Amniotic epithelial cell (primary cell): ENCODE measurements around the gene CHERP.

Experiments used
- DNase-seq: peaks from one replicate; pipeline ENCODE4 v3.0.0-alpha.2; 2010; ENCODE audit warnings: low read depth

The CHERP gene

GRCh38 chr19:16542045-16542909 is at the start of gene CHERP:
Gene CHERP, minus strand, starts transcription at chr19:16542437. Its CDS starts 59 bp downstream, at chr19:16542378.
- peak; percentile 88 for DNase-seq

- DNase-seq, result no peak
These were observed 48.9 kb upstream of the CHERP start for GRCh38 chr19:16590876-16591802.

DNA sequence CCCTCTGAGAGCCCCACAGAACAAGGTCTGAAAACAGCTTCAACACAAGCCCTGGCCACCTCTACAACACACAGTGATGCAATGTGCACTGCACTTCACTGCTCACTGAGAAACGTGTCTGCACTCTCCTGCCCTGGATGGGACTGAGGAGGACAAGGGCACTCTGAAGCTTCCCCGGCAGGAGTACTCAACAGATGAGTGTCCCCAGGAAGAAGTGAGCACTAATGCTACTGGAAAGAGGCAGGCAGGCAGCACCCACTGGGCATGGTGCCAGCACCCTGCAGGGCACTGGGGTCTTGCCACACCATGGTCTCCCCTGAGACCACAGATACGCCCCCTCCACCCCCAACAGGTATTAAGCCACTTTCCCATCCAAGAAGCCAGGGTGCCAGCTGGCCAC is 47.7 kb upstream of the CHERP start:
- no peak for DNase-seq

DNA sequence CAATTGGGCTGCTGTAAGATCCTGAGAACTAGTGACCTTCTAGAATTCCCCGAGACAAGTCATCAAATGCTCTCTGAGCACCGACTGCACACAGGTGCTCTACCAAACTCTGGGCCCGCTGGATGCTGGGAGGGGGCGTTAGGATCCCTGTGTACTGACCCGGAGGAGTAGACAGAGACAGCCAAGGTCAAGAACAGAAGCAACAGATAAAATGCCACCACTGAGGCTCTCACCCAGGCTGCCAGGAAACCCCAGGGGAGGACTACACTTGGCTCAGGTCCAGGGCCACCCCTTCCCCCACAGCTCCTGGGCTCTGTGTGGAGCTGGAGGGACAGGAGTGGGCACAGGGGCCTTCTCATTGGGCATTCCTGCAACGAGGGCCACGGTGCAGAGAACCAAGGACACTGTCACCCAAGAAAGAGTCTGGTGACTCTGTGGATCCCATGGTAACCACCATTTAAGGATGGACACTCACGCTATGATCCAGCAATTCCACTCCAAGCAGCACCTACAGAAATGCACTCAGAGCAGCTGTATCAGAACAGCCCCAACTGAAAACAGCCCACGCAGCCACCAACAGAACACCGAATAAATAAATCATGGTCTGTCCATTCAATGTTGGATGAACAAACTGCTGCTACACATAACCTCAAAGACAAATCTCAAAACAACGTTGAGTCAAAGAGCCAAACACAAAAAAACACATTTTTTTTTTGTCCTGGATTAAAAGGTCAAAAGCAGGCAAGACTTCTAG is 46.8 kb upstream of the CHERP start:
- DNase-seq, result no peak

GRCh38 chr19:16587833-16588823 is 45.9 kb upstream of the CHERP start:
- peak; percentile 76 for DNase-seq

DNA sequence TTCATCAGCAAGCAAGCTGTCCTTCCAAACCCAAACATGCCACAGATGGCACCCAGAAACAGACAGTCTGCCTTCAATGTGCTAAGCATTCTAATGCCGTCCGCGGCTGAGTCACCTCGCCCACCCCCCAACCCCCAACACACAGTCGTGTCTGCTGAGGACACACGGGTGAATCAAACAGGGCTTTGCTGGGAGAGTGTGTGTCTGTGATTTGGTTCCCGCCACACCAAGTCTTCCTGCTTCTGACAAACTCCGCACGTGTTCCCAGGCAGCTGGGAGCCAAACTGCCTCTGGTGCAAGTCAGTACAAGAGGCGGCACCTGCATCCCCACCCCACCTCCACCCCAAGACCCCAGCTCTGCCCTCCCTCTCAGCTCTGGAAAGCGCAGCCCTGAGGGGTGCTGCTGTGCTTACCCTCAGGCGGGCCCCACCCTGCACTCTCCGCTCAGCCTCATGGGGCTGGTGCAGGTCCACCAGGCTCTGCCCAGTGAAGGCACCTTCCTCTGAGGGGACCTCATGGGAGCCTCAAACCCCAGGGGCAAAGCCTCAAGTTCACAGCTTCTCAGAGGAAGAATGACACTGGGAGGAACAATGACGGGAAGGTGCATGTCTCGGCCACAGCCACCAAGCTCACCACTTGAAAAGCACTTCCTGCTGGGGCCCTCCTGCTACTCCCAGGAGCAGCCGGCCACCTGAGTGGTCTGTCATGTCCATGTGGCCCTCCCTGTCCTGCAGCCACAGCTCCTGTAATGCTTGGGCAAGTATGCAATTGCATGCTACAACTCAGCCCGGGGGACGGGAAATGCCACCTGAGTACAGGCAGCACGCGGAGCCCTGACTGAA is 45.0 kb upstream of the CHERP start:
- peak; percentile 46 for DNase-seq

DNA sequence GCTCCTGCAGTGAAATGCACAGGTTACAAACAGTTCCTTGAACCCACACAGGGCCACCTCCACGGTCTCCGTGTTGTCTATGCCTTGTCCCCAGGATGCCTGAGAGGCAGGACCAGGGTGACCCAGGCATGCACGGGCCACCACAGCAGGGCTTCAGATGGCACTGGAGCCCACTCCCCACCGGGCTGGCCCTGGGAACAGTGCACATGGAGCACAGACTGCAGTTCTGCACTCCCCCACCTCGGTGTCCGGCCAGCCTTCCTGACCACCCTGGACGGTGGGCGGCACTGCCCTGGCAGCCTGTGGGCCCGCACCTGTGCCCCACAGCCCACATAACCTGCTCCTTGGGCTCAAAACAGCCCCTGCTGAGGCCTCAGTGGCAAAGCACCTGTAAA is 44.2 kb upstream of the CHERP start:
- DNase-seq, result no peak

- no peak for DNase-seq
These were observed 43.7 kb upstream of the CHERP start for GRCh38 chr19:16585808-16586476.

DNA sequence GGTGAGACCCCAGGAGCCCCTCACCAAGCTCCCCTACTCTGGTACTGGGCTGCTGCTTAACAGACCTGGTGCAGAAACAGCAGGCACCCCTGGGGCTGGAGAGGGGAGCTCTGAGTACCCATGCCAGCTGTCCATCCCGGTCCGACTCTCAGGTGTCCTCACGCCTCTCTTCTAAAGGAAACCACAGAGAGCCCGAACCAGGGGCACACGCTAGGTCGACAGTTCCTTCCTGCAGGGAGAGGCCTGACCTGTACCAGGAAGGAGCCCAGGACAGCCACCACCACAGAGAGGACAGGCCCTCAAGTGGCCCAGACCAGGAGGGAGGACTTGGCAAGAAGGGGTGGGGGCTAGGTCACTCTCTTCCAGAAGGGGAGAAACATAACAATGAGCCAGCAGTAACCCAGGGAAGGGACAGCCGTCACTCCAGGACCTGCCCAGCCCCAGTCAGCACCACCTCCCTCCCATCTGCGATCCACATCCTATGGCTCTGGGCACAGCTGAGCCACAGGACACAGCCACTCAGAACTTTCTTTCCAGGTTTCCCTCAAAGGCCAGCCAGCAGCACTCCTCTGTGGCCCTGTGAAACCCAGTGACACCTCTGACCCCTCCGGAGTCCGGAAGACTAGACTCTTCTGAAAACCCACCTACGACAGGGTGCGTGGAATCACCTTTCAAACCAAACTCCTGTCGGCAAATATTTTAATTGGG is 43.0 kb upstream of the CHERP start:
- no peak for DNase-seq

GRCh38 chr19:16584248-16585093 is 42.2 kb upstream of the CHERP start:
- peak; percentile 59 for DNase-seq

- DNase-seq, result no peak
These were observed 40.4 kb upstream of the CHERP start for GRCh38 chr19:16582486-16583261.

DNA sequence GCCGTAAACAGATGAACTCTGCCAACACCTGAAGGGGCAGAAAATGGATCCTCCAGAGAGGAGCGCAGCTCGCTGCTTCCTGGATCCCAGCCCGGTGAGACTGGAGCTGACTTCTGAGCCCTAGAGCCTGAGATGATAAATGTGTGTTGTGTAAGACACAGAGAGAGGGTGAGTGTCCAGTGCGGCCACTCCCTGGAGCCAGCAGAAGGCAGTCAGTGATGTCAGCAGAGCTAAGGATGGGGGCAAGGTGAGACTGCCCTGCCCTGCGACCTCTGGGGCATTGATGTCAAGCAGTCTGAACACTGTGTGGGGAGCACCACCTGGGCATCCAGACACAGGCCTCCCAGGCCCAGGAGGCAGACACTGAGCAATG is 39.7 kb upstream of the CHERP start:
- peak; percentile 85 for DNase-seq

- DNase-seq, result no peak
These were observed 39.1 kb upstream of the CHERP start for GRCh38 chr19:16581145-16581970.

GRCh38 chr19:16579381-16579780 is 37.1 kb upstream of the CHERP start:
- no peak for DNase-seq

- DNase-seq, result no peak
These were observed 35.3 kb upstream of the CHERP start for GRCh38 chr19:16577531-16577985.
